SK-N-SH treated with all-trans-retinoic acid at 6 μM for 48 hours (cell line): ENCODE measurements around the gene CILP2.

ENCODE experiments used
- ATAC-seq: fragments of 200-7000 bp; cut with Tn5 transposase; 3 replicates; pipeline ENCODE4 v1.9.1; 2020; ENCODE audit warnings: mild to moderate bottlenecking, moderate library complexity
- BACH2 ChIP-seq: fragments of 250-450 bp; sonication (Bioruptor Pico); IDR thresholded peaks from 2 replicates; pipeline ENCODE4 v1.9.0; 2021; ENCODE audit warnings: mild to moderate bottlenecking, borderline replicate concordance
- ESRRG ChIP-seq: fragments of 250-450 bp; sonication (Bioruptor Pico); IDR thresholded peaks from 2 replicates; pipeline ENCODE4 v1.6.1; 2021; ENCODE audit warnings: mild to moderate bottlenecking
- GLIS3 ChIP-seq: fragments of 250-450 bp; sonication (Bioruptor Pico); IDR thresholded peaks from 2 replicates; pipeline ENCODE4 v1.5.0; 2020; ENCODE audit warnings: mild to moderate bottlenecking, moderate library complexity
- ISL1 ChIP-seq: fragments of 250-450 bp; sonication (Bioruptor Pico); IDR thresholded peaks from 2 replicates; pipeline ENCODE4 v2.1.2; 2022; ENCODE audit warnings: mild to moderate bottlenecking, moderate library complexity
- PPARA ChIP-seq: fragments of 250-450 bp; sonication (Bioruptor Pico); IDR thresholded peaks from 2 replicates; pipeline ENCODE4 v1.5.0; 2020; ENCODE audit warnings: mild to moderate bottlenecking, borderline replicate concordance
- RARB ChIP-seq: fragments of 250-450 bp; sonication (Bioruptor Pico); IDR thresholded peaks from 2 replicates; pipeline ENCODE4 v1.8.0; 2021; ENCODE audit warnings: mild to moderate bottlenecking, moderate library complexity
- SNAI2 ChIP-seq: fragments of 250-450 bp; sonication (Bioruptor Pico); IDR thresholded peaks from 2 replicates; pipeline ENCODE4 v1.5.0; 2020; ENCODE audit warnings: mild to moderate bottlenecking, moderate library complexity
- TCF4 ChIP-seq: fragments of 250-450 bp; sonication (Bioruptor Pico); IDR thresholded peaks from 2 replicates; pipeline ENCODE4 v1.8.0; 2021; ENCODE audit warnings: mild to moderate bottlenecking, moderate library complexity, borderline replicate concordance
- TOX ChIP-seq: fragments of 250-450 bp; sonication (Bioruptor Pico); IDR thresholded peaks from 2 replicates; pipeline ENCODE4 v1.8.0; 2021; ENCODE audit warnings: mild to moderate bottlenecking, moderate library complexity, borderline replicate concordance
- ZFP3 ChIP-seq: fragments of 250-450 bp; sonication (Bioruptor Pico); IDR thresholded peaks from 2 replicates; pipeline ENCODE4 v1.5.0; 2020; ENCODE audit warnings: mild to moderate bottlenecking, moderate library complexity
- ZFP30 ChIP-seq: fragments of 450-650 bp; formaldehyde crosslinking; IDR thresholded peaks from 2 replicates; pipeline ENCODE4 v1.5.0; 2022; ENCODE audit warnings: mild to moderate bottlenecking, moderate library complexity
- ZNF565 ChIP-seq: fragments of 450-650 bp; formaldehyde crosslinking; conservative IDR thresholded peaks from 2 replicates; pipeline ENCODE4 v1.5.0; 2020; ENCODE audit warnings: low read depth, mild to moderate bottlenecking, moderate library complexity
- ZNF70 ChIP-seq: fragments of 450-650 bp; formaldehyde crosslinking; IDR thresholded peaks from 2 replicates; pipeline ENCODE4 v1.5.0; 2020; ENCODE audit warnings: mild to moderate bottlenecking, moderate library complexity
- ZNF8 ChIP-seq: fragments of 450-650 bp; formaldehyde crosslinking; IDR thresholded peaks from 2 replicates; pipeline ENCODE4 v1.5.0; 2020; ENCODE audit warnings: mild to moderate bottlenecking, moderate library complexity
- TF ChIP-seq, protein P1 (sequence below): fragments of 250-450 bp; sonication (Bioruptor Pico); IDR thresholded peaks from 2 replicates; pipeline ENCODE4 v1.5.0; 2020; ENCODE audit warnings: mild to moderate bottlenecking, moderate library complexity
- TF ChIP-seq, protein P2 (sequence below): fragments of 250-450 bp; sonication (Bioruptor Pico); IDR thresholded peaks from 2 replicates; pipeline ENCODE4 v1.8.0; 2020; ENCODE audit warnings: mild to moderate bottlenecking, moderate library complexity, borderline replicate concordance
- TF ChIP-seq, protein P3 (sequence below): fragments of 250-450 bp; sonication (Bioruptor Pico); IDR thresholded peaks from 2 replicates; pipeline ENCODE4 v1.5.1; 2021; ENCODE audit warnings: mild to moderate bottlenecking, moderate library complexity
- TF ChIP-seq, protein P4 (sequence below): fragments of 250-450 bp; sonication (Bioruptor Pico); IDR thresholded peaks from 2 replicates; pipeline ENCODE4 v1.5.1; 2020; ENCODE audit warnings: low read depth, mild to moderate bottlenecking, moderate library complexity
- TF ChIP-seq, protein P5 (sequence below): fragments of 250-450 bp; sonication (Bioruptor Pico); IDR thresholded peaks from 2 replicates; pipeline ENCODE4 v1.8.0; 2021; ENCODE audit warnings: low read depth, mild to moderate bottlenecking, moderate library complexity, borderline replicate concordance

CILP2 gene

DNA sequence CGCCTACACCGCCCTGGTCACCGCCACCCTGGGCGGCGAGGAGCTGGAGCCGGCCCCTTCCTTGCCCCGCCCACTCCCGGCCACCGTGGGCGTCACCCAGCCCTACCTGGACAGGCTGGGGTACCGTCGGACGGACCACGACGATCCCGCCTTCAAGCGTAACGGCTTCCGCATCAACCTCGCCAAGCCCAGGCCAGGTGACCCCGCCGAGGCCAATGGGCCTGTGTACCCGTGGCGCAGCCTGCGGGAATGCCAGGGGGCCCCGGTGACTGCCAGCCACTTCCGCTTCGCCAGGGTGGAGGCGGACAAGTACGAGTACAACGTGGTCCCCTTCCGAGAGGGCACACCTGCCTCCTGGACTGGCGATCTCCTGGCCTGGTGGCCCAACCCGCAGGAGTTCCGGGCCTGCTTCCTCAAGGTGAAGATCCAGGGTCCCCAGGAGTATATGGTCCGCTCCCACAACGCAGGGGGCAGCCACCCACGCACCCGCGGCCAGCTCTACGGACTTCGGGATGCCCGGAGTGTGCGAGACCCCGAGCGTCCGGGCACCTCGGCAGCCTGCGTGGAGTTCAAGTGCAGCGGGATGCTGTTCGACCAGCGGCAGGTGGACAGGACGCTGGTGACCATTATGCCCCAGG is 7.0 kb downstream of the CILP2 start:
- ATAC-seq, result no peak
- no peak for TF ChIP-seq TCF4
- TF ChIP-seq ZFP30 (CRISPR knock-in tag), result no peak
- TF ChIP-seq, protein P1, sequence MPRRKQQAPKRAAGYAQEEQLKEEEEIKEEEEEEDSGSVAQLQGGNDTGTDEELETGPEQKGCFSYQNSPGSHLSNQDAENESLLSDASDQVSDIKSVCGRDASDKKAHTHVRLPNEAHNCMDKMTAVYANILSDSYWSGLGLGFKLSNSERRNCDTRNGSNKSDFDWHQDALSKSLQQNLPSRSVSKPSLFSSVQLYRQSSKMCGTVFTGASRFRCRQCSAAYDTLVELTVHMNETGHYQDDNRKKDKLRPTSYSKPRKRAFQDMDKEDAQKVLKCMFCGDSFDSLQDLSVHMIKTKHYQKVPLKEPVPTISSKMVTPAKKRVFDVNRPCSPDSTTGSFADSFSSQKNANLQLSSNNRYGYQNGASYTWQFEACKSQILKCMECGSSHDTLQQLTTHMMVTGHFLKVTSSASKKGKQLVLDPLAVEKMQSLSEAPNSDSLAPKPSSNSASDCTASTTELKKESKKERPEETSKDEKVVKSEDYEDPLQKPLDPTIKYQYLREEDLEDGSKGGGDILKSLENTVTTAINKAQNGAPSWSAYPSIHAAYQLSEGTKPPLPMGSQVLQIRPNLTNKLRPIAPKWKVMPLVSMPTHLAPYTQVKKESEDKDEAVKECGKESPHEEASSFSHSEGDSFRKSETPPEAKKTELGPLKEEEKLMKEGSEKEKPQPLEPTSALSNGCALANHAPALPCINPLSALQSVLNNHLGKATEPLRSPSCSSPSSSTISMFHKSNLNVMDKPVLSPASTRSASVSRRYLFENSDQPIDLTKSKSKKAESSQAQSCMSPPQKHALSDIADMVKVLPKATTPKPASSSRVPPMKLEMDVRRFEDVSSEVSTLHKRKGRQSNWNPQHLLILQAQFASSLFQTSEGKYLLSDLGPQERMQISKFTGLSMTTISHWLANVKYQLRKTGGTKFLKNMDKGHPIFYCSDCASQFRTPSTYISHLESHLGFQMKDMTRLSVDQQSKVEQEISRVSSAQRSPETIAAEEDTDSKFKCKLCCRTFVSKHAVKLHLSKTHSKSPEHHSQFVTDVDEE (CRISPR knock-in tag), result no peak
- no peak for TF ChIP-seq BACH2 (CRISPR knock-in tag)
- TF ChIP-seq ZFP3 (CRISPR knock-in tag), result no peak
- no peak for TF ChIP-seq ISL1 (CRISPR knock-in tag)
- no peak for TF ChIP-seq ZNF565
- TF ChIP-seq ZNF8 (CRISPR knock-in tag), result no peak
- TF ChIP-seq GLIS3 (CRISPR knock-in tag), result no peak
- TF ChIP-seq, protein P2, sequence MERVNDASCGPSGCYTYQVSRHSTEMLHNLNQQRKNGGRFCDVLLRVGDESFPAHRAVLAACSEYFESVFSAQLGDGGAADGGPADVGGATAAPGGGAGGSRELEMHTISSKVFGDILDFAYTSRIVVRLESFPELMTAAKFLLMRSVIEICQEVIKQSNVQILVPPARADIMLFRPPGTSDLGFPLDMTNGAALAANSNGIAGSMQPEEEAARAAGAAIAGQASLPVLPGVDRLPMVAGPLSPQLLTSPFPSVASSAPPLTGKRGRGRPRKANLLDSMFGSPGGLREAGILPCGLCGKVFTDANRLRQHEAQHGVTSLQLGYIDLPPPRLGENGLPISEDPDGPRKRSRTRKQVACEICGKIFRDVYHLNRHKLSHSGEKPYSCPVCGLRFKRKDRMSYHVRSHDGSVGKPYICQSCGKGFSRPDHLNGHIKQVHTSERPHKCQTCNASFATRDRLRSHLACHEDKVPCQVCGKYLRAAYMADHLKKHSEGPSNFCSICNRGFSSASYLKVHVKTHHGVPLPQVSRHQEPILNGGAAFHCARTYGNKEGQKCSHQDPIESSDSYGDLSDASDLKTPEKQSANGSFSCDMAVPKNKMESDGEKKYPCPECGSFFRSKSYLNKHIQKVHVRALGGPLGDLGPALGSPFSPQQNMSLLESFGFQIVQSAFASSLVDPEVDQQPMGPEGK, result no peak
- no peak for TF ChIP-seq TOX
- TF ChIP-seq, protein P3, sequence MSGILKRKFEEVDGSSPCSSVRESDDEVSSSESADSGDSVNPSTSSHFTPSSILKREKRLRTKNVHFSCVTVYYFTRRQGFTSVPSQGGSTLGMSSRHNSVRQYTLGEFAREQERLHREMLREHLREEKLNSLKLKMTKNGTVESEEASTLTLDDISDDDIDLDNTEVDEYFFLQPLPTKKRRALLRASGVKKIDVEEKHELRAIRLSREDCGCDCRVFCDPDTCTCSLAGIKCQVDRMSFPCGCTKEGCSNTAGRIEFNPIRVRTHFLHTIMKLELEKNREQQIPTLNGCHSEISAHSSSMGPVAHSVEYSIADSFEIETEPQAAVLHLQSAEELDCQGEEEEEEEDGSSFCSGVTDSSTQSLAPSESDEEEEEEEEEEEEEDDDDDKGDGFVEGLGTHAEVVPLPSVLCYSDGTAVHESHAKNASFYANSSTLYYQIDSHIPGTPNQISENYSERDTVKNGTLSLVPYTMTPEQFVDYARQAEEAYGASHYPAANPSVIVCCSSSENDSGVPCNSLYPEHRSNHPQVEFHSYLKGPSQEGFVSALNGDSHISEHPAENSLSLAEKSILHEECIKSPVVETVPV (CRISPR knock-in tag), result no peak
- TF ChIP-seq, protein P4, sequence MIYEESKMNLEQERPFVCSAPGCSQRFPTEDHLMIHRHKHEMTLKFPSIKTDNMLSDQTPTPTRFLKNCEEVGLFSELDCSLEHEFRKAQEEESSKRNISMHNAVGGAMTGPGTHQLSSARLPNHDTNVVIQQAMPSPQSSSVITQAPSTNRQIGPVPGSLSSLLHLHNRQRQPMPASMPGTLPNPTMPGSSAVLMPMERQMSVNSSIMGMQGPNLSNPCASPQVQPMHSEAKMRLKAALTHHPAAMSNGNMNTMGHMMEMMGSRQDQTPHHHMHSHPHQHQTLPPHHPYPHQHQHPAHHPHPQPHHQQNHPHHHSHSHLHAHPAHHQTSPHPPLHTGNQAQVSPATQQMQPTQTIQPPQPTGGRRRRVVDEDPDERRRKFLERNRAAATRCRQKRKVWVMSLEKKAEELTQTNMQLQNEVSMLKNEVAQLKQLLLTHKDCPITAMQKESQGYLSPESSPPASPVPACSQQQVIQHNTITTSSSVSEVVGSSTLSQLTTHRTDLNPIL (CRISPR knock-in tag), result no peak
- TF ChIP-seq, protein P5, sequence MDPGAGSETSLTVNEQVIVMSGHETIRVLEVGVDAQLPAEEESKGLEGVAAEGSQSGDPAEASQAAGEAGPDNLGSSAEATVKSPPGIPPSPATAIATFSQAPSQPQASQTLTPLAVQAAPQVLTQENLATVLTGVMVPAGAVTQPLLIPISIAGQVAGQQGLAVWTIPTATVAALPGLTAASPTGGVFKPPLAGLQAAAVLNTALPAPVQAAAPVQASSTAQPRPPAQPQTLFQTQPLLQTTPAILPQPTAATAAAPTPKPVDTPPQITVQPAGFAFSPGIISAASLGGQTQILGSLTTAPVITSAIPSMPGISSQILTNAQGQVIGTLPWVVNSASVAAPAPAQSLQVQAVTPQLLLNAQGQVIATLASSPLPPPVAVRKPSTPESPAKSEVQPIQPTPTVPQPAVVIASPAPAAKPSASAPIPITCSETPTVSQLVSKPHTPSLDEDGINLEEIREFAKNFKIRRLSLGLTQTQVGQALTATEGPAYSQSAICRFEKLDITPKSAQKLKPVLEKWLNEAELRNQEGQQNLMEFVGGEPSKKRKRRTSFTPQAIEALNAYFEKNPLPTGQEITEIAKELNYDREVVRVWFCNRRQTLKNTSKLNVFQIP (CRISPR knock-in tag), result no peak

DNA sequence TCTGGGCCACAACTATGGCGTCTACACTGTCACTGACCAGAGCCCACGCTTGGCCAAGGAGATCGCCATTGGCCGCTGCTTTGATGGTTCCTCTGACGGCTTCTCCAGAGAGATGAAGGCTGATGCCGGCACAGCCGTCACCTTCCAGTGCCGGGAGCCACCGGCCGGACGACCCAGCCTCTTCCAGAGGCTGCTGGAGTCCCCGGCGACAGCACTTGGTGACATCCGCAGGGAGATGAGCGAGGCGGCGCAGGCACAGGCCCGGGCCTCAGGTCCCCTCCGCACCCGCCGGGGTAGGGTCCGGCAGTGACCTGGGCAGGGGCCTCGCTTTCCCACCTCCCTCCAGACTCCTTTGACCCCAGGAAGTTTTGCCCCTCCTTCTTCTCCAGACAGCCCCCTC is 7.6 kb downstream of the CILP2 start:
- no peak for ATAC-seq
- TF ChIP-seq ESRRG (CRISPR knock-in tag), result no peak
- TF ChIP-seq, protein P4 (CRISPR knock-in tag), result no peak
- TF ChIP-seq ISL1 (CRISPR knock-in tag), result no peak
- TF ChIP-seq SNAI2 (CRISPR knock-in tag), result no peak
- TF ChIP-seq ZFP3 (CRISPR knock-in tag), result no peak
- no peak for TF ChIP-seq RARB (CRISPR knock-in tag)
- no peak for TF ChIP-seq ZNF8 (CRISPR knock-in tag)
- TF ChIP-seq, protein P5 (CRISPR knock-in tag), result no peak
- no peak for TF ChIP-seq ZFP30 (CRISPR knock-in tag)
- TF ChIP-seq PPARA (CRISPR knock-in tag), result no peak
- TF ChIP-seq ZNF70, result no peak
- TF ChIP-seq, protein P2, result no peak
- TF ChIP-seq TCF4, result no peak
